Naive thymus-derived CD4-positive, alpha-beta T cell (primary cell): ENCODE data around the gene C16orf87. TPM values are rescaled to one million over a fixed set of nuclear protein-coding genes. Genes with fewer than 3 reads are reported as not detected.
A peak's percentile ranks its signal among the peaks of the same experiment; 100 is the strongest.

Source experiments
- ATAC-seq: fragments of 150-1000 bp; cut with Tn5 transposase; 2 replicates; pipeline ENCODE4 v1.10.0; 2021; ENCODE audit warnings: mild to moderate bottlenecking, moderate library complexity
- CTCF ChIA-PET: fragments of 350-600 bp; sonication (Branson Sonifier 250); formaldehyde crosslinking; loops from one replicate; lab custom pipeline; 2021; ENCODE audit warnings: antibody characterized with exemption; lab: Charles Lee
- POLR2A ChIA-PET: fragments of 350-600 bp; sonication (Branson Sonifier 250); formaldehyde crosslinking; loops from one replicate; lab custom pipeline; 2021; ENCODE audit warnings: antibody characterized with exemption, inconsistent platforms; lab: Charles Lee
- DNase-seq, 9 donors: peaks; one replicate each; pipeline versions ENCODE4 v3.0.0 to v3.0.0-alpha.2; 2020 to 2022; ENCODE audit warnings: mixed read lengths in 1 of 9
- H3K27ac ChIP-seq: one replicate; pipeline ENCODE4 v1.7.0; 2013; ENCODE audit warnings: mild to moderate bottlenecking, low read depth, low read length, moderate library complexity
- H3K27me3 ChIP-seq, 2 donors: one replicate each; pipeline ENCODE4 v1.7.0; 2013; ENCODE audit warnings: low read length in 2 of 2, mild to moderate bottlenecking in 2 of 2, moderate library complexity in 2 of 2; ENCODE audit not compliant: control insufficient read depth in 2 of 2, insufficient read depth in 2 of 2
- H3K36me3 ChIP-seq, 3 experiments: 1 replicate in 2 of 3; 2 replicates in 1 of 3; pipeline ENCODE4 v1.7.0; 2013; ENCODE audit warnings: low read length in 3 of 3, mild to moderate bottlenecking in 3 of 3, moderate library complexity in 1 of 3; ENCODE audit not compliant: insufficient read depth in 3 of 3, control insufficient read depth in 2 of 3
- H3K4me1 ChIP-seq, 2 donors: one replicate each; pipeline ENCODE4 v1.7.0; 2013; ENCODE audit warnings: low read length in 2 of 2, mild to moderate bottlenecking in 2 of 2, moderate library complexity in 1 of 2; ENCODE audit not compliant: control insufficient read depth in 2 of 2, insufficient read depth in 2 of 2
- H3K4me3 ChIP-seq: 2 replicates; pipeline ENCODE4 v1.7.0; 2013; ENCODE audit warnings: mild to moderate bottlenecking, low read length
- H3K9me3 ChIP-seq, 3 experiments: 1 replicate in 2 of 3; 2 replicates in 1 of 3; pipeline ENCODE4 v1.7.0; 2013; ENCODE audit warnings: low read length in 3 of 3; ENCODE audit not compliant: control insufficient read depth in 2 of 3
- H3K27ac Mint-ChIP-seq, 9 donors: one replicate each; pipeline ENCODE4 v1.8.0; 2020 to 2022; ENCODE audit warnings: mixed read lengths in 9 of 9, mild to moderate bottlenecking in 8 of 9, moderate library complexity in 5 of 9, inconsistent platforms in 2 of 9
- H3K27me3 Mint-ChIP-seq, 5 donors: one replicate each; pipeline ENCODE4 v1.8.0; 2021 to 2022; ENCODE audit warnings: mixed read lengths in 5 of 5, mild to moderate bottlenecking in 1 of 5
- H3K36me3 Mint-ChIP-seq, 5 donors: one replicate each; pipeline ENCODE4 v1.8.0; 2020 to 2022; ENCODE audit warnings: mixed read lengths in 5 of 5, mild to moderate bottlenecking in 3 of 5, inconsistent platforms in 1 of 5
- H3K4me1 Mint-ChIP-seq, 7 donors: one replicate each; pipeline ENCODE4 v1.8.0; 2020 to 2022; ENCODE audit warnings: mixed read lengths in 7 of 7, mild to moderate bottlenecking in 3 of 7, inconsistent platforms in 1 of 7
- H3K4me3 Mint-ChIP-seq, 10 donors: one replicate each; pipeline ENCODE4 v1.8.0; 2020 to 2022; ENCODE audit warnings: mild to moderate bottlenecking in 10 of 10, mixed read lengths in 10 of 10, moderate library complexity in 6 of 10, inconsistent platforms in 2 of 10
- H3K9me3 Mint-ChIP-seq, 11 donors: one replicate each; pipeline ENCODE4 v1.8.0; 2020 to 2022; ENCODE audit warnings: mixed read lengths in 11 of 11, mild to moderate bottlenecking in 4 of 11, inconsistent platforms in 1 of 11, moderate library complexity in 1 of 11
- intact Hi-C, 2 donors: fragments of 100-400 bp; cut with micrococcal nuclease; formaldehyde crosslinking; loops; one replicate each; pipeline ENCODE4 v1.15.1; 2023
- polyA plus RNA-seq, 2 donors: library from polyadenylated mRNA; unstranded; fragments of 300-500 nt; fragmentation: Illumina TruSeq; gene quantifications; one replicate each; pipeline ENCODE4 v1.2.3, GENCODE V29; 2021
- total RNA-seq, 6 experiments: library from RNA in 5 of 6; stranded (reverse) in 5 of 6; gene quantifications; 1 replicate in 5 of 6; 2 replicates in 1 of 6; pipeline ENCODE4 v1.2.3 and lab custom pipeline; 2021 to 2026

Gene C16orf87
- total and polyA plus RNA-seq, 7 experiments from 2014 or later: 5.3 to 14.0 (median 8.8) TPM

- POLR2A ChIA-PET: interaction anchor here (1.3 to 3.9 kb wide), 2 partner anchors 8 to 140 kb away, joined by 4 to 26 read pairs; partner anchors contain the start of gene DNAJA2
- Mint-ChIP-seq H3K9me3 (peaks cover 0 to 4% (median 0%) of the 10 kb centered on the region in 11 donors), H3K4me1 (peaks cover 15 to 22% (median 21%) of the 10 kb centered on the region in 7 donors), H3K27me3 (peaks cover 0 to 23% (median 0%) of the 10 kb centered on the region in 5 donors), H3K4me3 (no peak overlapping the region), H3K36me3 (peaks cover 0 to 3% (median 0%) of the 10 kb centered on the region in 5 donors), H3K27ac (no peak overlapping the region)
- CTCF ChIA-PET: no interaction called here
- Histone ChIP-seq H3K36me3 (peaks cover 0 to 7% (median 0%) of the 10 kb centered on the region in 3 experiments), H3K4me1 (peaks cover 9 to 12% of the 10 kb centered on the region in 2 donors), H3K27ac (no peak overlapping the region), H3K27me3 (no peaks in the 10 kb centered on the region), H3K4me3 (no peak overlapping the region), H3K9me3 (no peaks in the 10 kb centered on the region)
- ATAC-seq (no peak), DNase-seq (no peak)
- intact Hi-C loops: loop anchor here in 1 of 2 donors (5.0 kb wide), 1 partner anchor 309 kb away; the partner anchor contains the start of gene NETO2
Observed at GRCh38 chr16:46833460-46833800, 2.5 kb upstream of the C16orf87 start.

DNA sequence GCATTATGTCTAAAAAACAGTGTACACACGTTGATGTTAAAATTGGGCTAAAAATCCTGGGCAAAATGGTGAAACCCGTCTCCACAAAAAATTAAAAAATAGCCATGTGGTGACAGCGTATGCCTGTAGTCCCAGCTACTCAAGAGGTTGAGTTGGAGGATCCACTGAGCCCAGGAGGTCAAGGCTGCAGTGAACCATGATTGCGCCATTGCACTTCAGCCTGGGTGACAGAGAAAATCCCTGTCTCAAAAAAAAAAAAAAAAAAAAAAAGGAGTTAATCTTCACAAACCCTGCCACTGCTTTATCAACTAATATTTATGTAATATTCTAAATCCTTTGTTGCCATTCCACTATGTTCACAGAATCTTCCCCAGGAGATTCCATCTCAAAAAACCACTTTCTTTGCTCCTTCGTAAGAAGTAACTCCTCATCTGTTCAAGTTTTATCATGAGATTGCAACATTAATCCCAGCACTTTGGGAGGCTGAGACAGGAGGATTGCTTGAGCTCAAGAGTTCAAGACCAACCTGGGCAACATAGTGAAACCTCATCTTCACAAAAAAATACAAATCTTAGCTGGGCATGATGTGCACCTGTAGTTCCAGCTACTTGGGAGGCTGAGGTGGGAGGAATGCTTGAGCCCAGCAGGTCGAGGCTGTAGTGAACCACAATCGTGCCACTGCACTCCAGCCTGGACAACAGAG, 1.9 kb upstream of the C16orf87 start:
- no peak overlapping the region for H3K4me3 Mint-ChIP-seq
- H3K27ac Mint-ChIP-seq: peak overlapping the region in 1 of 9 donors; percentile 9
- Histone ChIP-seq H3K4me3 (no peak overlapping the region), H3K9me3 (no peaks in the 10 kb centered on the region), H3K4me1 (peaks cover 9 to 12% of the 10 kb centered on the region in 2 donors), H3K27ac (no peak overlapping the region), H3K27me3 (no peaks in the 10 kb centered on the region), H3K36me3 (peaks cover 0 to 7% (median 0%) of the 10 kb centered on the region in 3 experiments)
- POLR2A ChIA-PET: interaction anchor here (1.3 to 3.9 kb wide), 2 partner anchors 8 to 140 kb away, joined by 4 to 26 read pairs; partner anchors contain the start of gene DNAJA2
- CTCF ChIA-PET: no interaction called here
- H3K36me3 Mint-ChIP-seq: peaks cover 0 to 3% (median 0%) of the 10 kb centered on the region in 5 donors
- peaks cover 15 to 24% (median 21%) of the 10 kb centered on the region in 7 donors for H3K4me1 Mint-ChIP-seq
- H3K9me3 Mint-ChIP-seq: peaks cover 0 to 4% (median 0%) of the 10 kb centered on the region in 11 donors
- DNase-seq (no peak), ATAC-seq (no peak)
- intact Hi-C loops: loop anchor here in 1 of 2 donors (5.0 kb wide), 1 partner anchor 309 kb away; the partner anchor contains the start of gene NETO2
- H3K27me3 Mint-ChIP-seq: peaks cover 0 to 21% (median 0%) of the 10 kb centered on the region in 5 donors

DNA sequence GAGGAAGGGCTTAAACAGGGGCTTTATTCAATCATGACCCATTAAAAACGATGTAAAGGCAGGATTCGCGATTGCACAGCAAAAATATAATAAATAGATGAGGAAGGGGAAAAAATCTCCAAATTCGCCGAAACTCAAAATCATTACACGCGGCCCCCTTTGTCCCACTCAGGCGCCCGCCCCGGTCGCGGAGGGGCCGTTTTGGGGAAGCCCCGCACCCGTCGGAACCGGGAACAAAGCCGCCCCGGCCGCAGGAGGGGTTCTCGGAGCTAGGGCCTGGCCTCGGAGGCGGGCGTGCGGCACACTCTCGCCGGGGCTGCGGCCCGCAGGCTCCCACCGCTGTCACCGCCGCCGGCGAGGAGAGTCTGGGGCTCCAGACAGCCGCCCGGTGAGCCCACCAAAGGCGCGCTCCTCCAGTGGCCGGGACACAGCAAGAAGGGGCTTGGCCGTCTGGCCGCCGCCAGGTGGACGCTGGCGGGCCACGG, 521 bp downstream of the C16orf87 start:
- intact Hi-C loops: loop anchor here (2.0 to 5.0 kb wide), 4 partner anchors 14 to 312 kb away; partner anchors contain the start of genes NETO2 (in 1 of the 2) and SHCBP1 (in 1 of the 2)
- peaks cover 21 to 37% (median 29%) of the 10 kb centered on the region in 7 donors for H3K4me1 Mint-ChIP-seq
- Histone ChIP-seq H3K27ac (peak overlapping the region; percentile 81), H3K36me3 (peaks cover 0 to 7% (median 0%) of the 10 kb centered on the region in 3 experiments), H3K4me1 (peaks cover 9 to 12% of the 10 kb centered on the region in 2 donors), H3K27me3 (no peaks in the 10 kb centered on the region), H3K9me3 (no peaks in the 10 kb centered on the region), H3K4me3 (peak overlapping the region; percentile 46)
- H3K27me3 Mint-ChIP-seq: peaks cover 0 to 21% (median 0%) of the 10 kb centered on the region in 5 donors
- ChIA-PET POLR2A (interaction anchor here (1.2 to 3.9 kb wide), 5 partner anchors 41 to 1502 kb away, joined by 3 to 26 read pairs (median 5); partner anchors contain the start of genes DNAJA2 and ORC6), CTCF (no interaction called here)
- peaks cover 0 to 6% (median 0%) of the 10 kb centered on the region in 11 donors for H3K9me3 Mint-ChIP-seq
- peak overlapping the region; percentile 90 to 98 (median 95) for H3K27ac Mint-ChIP-seq
- H3K36me3 Mint-ChIP-seq: peaks cover 0 to 4% (median 0%) of the 10 kb centered on the region in 5 donors
- ATAC-seq: peak; percentile 7
- H3K4me3 Mint-ChIP-seq: peak overlapping the region; percentile 94 to 99 (median 96)
- DNase-seq: peak in 3 of 9 donors; percentile 15 to 52 (median 32)

- ChIA-PET CTCF (interaction anchor here (1.4 kb wide), 1 partner anchor 39 kb away, joined by 5 read pairs; no protein-coding TSS in a partner anchor), POLR2A (interaction anchor here (0.7 kb wide), 1 partner anchor 138 kb away, joined by 3 read pairs; no protein-coding TSS in a partner anchor)
- H3K4me1 Mint-ChIP-seq: peaks cover 21 to 43% (median 34%) of the 10 kb centered on the region in 7 donors
- H3K4me1 ChIP-seq: peaks cover 9 to 12% of the 10 kb centered on the region in 2 donors
- no peak for DNase-seq
- peak overlapping the region; percentile 17 to 99 (median 80) for H3K4me3 Mint-ChIP-seq
- ATAC-seq: no peak
- peaks cover 0 to 7% (median 1%) of the 10 kb centered on the region in 5 donors for H3K36me3 Mint-ChIP-seq
- no peaks in the 10 kb centered on the region for H3K9me3 ChIP-seq
- no peaks in the 10 kb centered on the region for H3K27me3 ChIP-seq
- no peak overlapping the region for H3K27ac ChIP-seq
- no peak overlapping the region for H3K4me3 ChIP-seq
- H3K36me3 ChIP-seq: peaks cover 0 to 7% (median 0%) of the 10 kb centered on the region in 3 experiments
- H3K27ac Mint-ChIP-seq: peak overlapping the region in 5 of 9 donors; percentile 10 to 96 (median 75)
- peaks cover 0 to 6% (median 0%) of the 10 kb centered on the region in 11 donors for H3K9me3 Mint-ChIP-seq
- intact Hi-C loops: loop anchor here in 1 of 2 donors (10.0 kb wide), 1 partner anchor 1786 kb away; the partner anchor contains the start of gene N4BP1
- peaks cover 0 to 13% (median 0%) of the 10 kb centered on the region in 5 donors for H3K27me3 Mint-ChIP-seq
Observed at GRCh38 chr16:46828943-46829342, 2.0 kb downstream of the C16orf87 start.

GRCh38 chr16:46828292-46828691, 2.7 kb downstream of the C16orf87 start:
- POLR2A ChIA-PET: no interaction called here
- Mint-ChIP-seq H3K9me3 (peaks cover 0 to 6% (median 0%) of the 10 kb centered on the region in 11 donors), H3K4me1 (peaks cover 21 to 48% (median 38%) of the 10 kb centered on the region in 7 donors), H3K36me3 (peaks cover 4 to 10% (median 6%) of the 10 kb centered on the region in 5 donors), H3K4me3 (peak overlapping the region in 1 of 10 donors; percentile 56), H3K27me3 (peaks cover 0 to 6% (median 0%) of the 10 kb centered on the region in 5 donors), H3K27ac (peak overlapping the region in 1 of 9 donors; percentile 40)
- Histone ChIP-seq H3K36me3 (peaks cover 0 to 7% (median 0%) of the 10 kb centered on the region in 3 experiments), H3K4me1 (peaks cover 9 to 12% of the 10 kb centered on the region in 2 donors), H3K27me3 (no peaks in the 10 kb centered on the region), H3K27ac (no peak overlapping the region), H3K4me3 (no peak overlapping the region), H3K9me3 (no peaks in the 10 kb centered on the region)
- no peak for DNase-seq
- CTCF ChIA-PET: interaction anchor here (0.6 to 1.4 kb wide), 3 partner anchors 21 to 113 kb away, joined by 3 to 5 read pairs (median 4); no protein-coding TSS in a partner anchor
- no peak for ATAC-seq
- intact Hi-C loops: loop anchor here in 1 of 2 donors (10.0 kb wide), 1 partner anchor 1787 kb away; the partner anchor contains the start of gene N4BP1

DNA sequence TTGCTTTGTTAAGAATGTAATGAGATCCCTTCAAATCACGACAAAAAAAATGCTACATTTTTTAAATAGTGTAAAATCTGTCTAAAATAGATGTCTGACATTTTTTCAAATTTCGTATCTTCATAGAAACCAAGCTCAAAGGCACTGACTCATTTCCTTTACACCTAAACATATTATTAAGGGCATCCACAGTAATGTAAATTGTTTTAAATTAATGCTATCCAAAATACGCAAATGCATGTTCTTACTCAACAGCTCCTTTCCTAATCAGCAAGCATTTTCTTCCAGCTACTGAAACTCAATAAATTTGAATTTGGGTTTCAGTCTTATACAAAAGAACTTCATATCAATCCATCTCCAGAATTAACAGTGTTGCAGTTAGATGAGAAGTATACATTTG, 4.3 kb downstream of the C16orf87 start:
- Histone ChIP-seq H3K9me3 (no peaks in the 10 kb centered on the region), H3K4me3 (no peak overlapping the region), H3K36me3 (peaks cover 0 to 7% (median 0%) of the 10 kb centered on the region in 3 experiments), H3K4me1 (peaks cover 9 to 15% of the 10 kb centered on the region in 2 donors), H3K27me3 (no peaks in the 10 kb centered on the region), H3K27ac (no peak overlapping the region)
- ChIA-PET POLR2A (no interaction called here), CTCF (no interaction called here)
- Mint-ChIP-seq H3K36me3 (peaks cover 4 to 10% (median 6%) of the 10 kb centered on the region in 5 donors), H3K9me3 (peaks cover 0 to 6% (median 0%) of the 10 kb centered on the region in 11 donors), H3K4me3 (peak overlapping the region in 4 of 10 donors; percentile 8 to 61 (median 20)), H3K4me1 (peaks cover 19 to 48% (median 38%) of the 10 kb centered on the region in 7 donors), H3K27ac (peak overlapping the region in 3 of 9 donors; percentile 17 to 59 (median 51)), H3K27me3 (peaks cover 0 to 2% (median 0%) of the 10 kb centered on the region in 5 donors)
- DNase-seq (no peak), ATAC-seq (no peak)
- intact Hi-C loops: loop anchor here in 1 of 2 donors (10.0 kb wide), 1 partner anchor 1788 kb away; the partner anchor contains the start of gene N4BP1
